ENCODE data around the gene ILDR2. TPM values are rescaled to one million over a fixed set of nuclear protein-coding genes. Genes with fewer than 3 reads are reported as not detected.

Gene ILDR2
- total RNA-seq, 4 donors from 2014 or later, result 2.7 to 15.2 (median 8.2) TPM

DNA sequence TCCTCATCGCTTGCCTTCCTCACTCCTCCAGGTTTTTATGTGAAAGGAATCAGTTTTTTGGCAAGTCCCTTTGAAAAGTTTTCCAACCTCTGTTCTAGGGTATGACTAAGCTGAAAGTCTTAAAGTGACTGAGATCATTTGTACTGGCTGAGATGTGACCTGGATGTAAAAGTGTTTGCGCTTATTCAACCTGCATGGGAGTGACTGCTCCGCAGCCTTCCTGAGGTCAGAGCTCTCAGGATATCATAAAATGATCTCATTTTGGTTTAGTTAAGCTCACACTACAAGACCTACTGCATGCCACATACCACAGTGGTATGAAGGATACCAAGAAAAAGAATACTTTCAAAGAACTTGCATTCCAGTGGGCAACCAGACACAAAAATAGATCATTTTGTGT, 69.4 kb downstream of the ILDR2 start:
- 40 to 69% methylated on average over 2 of the region's 3 CpGs for WGBS, 2 donors (ENCODE audit: low coverage in 1 of 2)
- no peaks in the 10 kb centered on the region for H3K4me1 ChIP-seq
- ATAC-seq, result no peak
- H3K9me3 ChIP-seq, result no peaks in the 10 kb centered on the region
- peaks cover 0 to 5% of the 10 kb centered on the region in 2 donors for H3K36me3 ChIP-seq
- no peak overlapping the region for H3K27ac ChIP-seq
- H3K27me3 ChIP-seq, result no peaks in the 10 kb centered on the region
- TF ChIP-seq EP300 (IDR thresholded peaks at IDR 0.05), result no peak
- TF ChIP-seq POLR2A (IDR thresholded peaks at IDR 0.05), result no peak
- no peak for TF ChIP-seq POLR2AphosphoS5 (IDR thresholded peaks at IDR 0.05)
- TF ChIP-seq, protein P1, sequence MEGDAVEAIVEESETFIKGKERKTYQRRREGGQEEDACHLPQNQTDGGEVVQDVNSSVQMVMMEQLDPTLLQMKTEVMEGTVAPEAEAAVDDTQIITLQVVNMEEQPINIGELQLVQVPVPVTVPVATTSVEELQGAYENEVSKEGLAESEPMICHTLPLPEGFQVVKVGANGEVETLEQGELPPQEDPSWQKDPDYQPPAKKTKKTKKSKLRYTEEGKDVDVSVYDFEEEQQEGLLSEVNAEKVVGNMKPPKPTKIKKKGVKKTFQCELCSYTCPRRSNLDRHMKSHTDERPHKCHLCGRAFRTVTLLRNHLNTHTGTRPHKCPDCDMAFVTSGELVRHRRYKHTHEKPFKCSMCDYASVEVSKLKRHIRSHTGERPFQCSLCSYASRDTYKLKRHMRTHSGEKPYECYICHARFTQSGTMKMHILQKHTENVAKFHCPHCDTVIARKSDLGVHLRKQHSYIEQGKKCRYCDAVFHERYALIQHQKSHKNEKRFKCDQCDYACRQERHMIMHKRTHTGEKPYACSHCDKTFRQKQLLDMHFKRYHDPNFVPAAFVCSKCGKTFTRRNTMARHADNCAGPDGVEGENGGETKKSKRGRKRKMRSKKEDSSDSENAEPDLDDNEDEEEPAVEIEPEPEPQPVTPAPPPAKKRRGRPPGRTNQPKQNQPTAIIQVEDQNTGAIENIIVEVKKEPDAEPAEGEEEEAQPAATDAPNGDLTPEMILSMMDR (IDR thresholded peaks at IDR 0.05), result no peak
- H3K4me3 ChIP-seq, result no peak overlapping the region

DNA sequence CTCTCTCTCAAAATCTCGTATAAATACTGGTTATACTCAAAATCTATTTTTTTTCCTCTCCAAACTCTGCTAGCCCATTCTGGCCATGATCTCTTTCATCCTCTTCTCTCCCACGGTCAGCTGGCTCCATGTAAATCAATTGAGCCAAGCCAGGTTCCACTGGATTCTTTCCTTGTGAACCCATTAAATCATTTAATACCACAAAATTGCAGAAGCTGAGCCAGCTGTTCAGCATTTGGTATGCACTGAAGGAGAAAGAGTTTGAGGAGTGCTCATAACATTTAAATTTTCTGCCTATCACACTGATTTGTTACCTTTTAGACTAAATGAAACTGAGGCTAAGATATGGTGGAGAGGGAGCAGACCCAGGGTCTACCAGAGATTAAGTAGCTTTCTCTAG, 70.2 kb downstream of the ILDR2 start:
- Histone ChIP-seq H3K36me3 (peaks cover 0 to 5% of the 10 kb centered on the region in 2 donors), H3K4me1 (no peaks in the 10 kb centered on the region), H3K27ac (no peak overlapping the region), H3K27me3 (no peaks in the 10 kb centered on the region), H3K9me3 (no peaks in the 10 kb centered on the region), H3K4me3 (no peak overlapping the region)
- no peak for TF ChIP-seq POLR2AphosphoS5 (IDR thresholded peaks at IDR 0.05)
- TF ChIP-seq POLR2A (IDR thresholded peaks at IDR 0.05), result no peak
- TF ChIP-seq, protein P1 (IDR thresholded peaks at IDR 0.05), result no peak
- TF ChIP-seq EP300 (IDR thresholded peaks at IDR 0.05), result no peak
- no peak for ATAC-seq
- WGBS, 2 donors (ENCODE audit: low coverage in 1 of 2), result 25 to 40% methylated on average over 1 to 2 of the region's 2 CpGs

DNA sequence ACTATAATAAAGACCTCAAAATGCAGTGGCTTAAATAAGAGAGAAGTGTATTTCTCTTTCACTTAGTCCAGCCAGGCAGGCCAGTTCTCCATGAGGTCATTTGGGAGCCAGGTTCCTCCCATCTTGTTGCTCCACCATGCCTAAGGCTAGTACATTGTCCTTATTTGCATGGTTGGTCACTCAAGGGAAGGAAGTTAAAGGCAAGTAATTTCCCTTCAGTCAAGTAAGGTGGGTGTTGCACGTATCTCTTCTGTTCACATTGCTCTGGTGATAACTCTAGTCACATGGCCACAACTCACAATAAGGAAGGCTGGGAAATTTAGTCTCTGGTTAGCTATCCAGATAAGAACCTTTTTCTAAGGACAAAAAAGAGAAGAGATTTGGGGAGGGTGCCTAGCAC, 72.1 kb downstream of the ILDR2 start:
- H3K4me1 ChIP-seq, result no peaks in the 10 kb centered on the region
- TF ChIP-seq POLR2A (IDR thresholded peaks at IDR 0.05), result no peak
- TF ChIP-seq, protein P1 (IDR thresholded peaks at IDR 0.05), result no peak
- WGBS, 2 donors (ENCODE audit: low coverage in 1 of 2), result 73 to 100% methylated on average over 1 of the region's 1 CpG
- H3K9me3 ChIP-seq, result no peaks in the 10 kb centered on the region
- H3K27ac ChIP-seq, result no peak overlapping the region
- ATAC-seq, result no peak
- no peak overlapping the region for H3K4me3 ChIP-seq
- H3K27me3 ChIP-seq, result no peaks in the 10 kb centered on the region
- H3K36me3 ChIP-seq, result peaks cover 0 to 5% of the 10 kb centered on the region in 2 donors

DNA sequence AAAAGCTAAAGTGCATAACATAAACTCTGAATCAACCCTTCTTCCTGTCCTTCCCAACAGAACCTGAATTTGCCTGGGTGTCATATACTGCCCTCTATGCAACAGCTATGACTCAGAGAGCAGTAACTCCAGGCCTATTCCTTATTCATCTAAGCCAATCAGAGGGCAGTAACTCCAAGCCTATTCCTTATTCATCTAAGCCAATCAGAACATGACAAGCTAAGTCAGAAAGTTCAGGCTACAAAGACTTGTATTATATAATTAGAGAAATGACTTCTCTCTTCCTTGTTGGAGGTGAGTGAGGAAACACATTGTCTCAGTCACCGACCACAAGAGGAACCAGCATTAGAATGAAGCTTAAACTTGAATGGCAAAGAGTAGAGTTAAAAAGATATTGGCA, 73.1 kb downstream of the ILDR2 start:
- no peak for ATAC-seq
- H3K36me3 ChIP-seq, result no peaks in the 10 kb centered on the region
- 79 to 100% methylated on average over 1 of the region's 1 CpG for WGBS, 2 donors (ENCODE audit: low coverage in 1 of 2)
- no peaks in the 10 kb centered on the region for H3K27me3 ChIP-seq
- H3K4me3 ChIP-seq, result no peak overlapping the region
- no peak overlapping the region for H3K27ac ChIP-seq
- peaks cover 0 to 8% (median 0%) of the 10 kb centered on the region in 3 donors for H3K9me3 ChIP-seq
- TF ChIP-seq, protein P1 (IDR thresholded peaks at IDR 0.05), result no peak
- TF ChIP-seq EP300 (IDR thresholded peaks at IDR 0.05) (no peak), POLR2A (IDR thresholded peaks at IDR 0.05) (no peak), POLR2AphosphoS5 (IDR thresholded peaks at IDR 0.05) (no peak)
- no peaks in the 10 kb centered on the region for H3K4me1 ChIP-seq

DNA sequence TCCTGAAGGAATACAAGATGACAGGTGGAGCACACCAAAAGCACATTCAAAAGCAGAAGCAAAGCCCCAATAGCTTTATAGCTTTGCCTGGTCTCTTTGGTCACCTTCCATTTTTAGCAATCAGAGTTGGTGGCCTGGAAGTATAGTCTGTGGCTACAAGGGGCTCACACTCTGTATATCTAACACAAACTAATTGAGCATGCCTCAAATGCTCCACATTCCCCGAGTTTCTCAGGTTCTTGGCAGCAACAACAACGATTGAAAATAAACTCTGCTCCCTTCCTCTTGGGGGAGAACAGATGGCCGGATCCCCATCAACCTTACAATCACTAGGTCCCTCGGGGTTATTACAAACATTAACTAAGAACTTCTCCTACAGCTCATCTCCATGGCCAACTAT, 74.4 kb downstream of the ILDR2 start:
- H3K27ac ChIP-seq, result no peak overlapping the region

More for the DNA sequence above, 74.4 kb downstream of the ILDR2 start:
- ATAC-seq, result no peak
- TF ChIP-seq POLR2AphosphoS5 (IDR thresholded peaks at IDR 0.05) (no peak), EP300 (IDR thresholded peaks at IDR 0.05) (no peak), POLR2A (IDR thresholded peaks at IDR 0.05) (no peak)
- TF ChIP-seq, protein P1 (IDR thresholded peaks at IDR 0.05), result no peak
- 9 to 23% methylated on average over 3 to 4 of the region's 4 CpGs for WGBS, 2 donors (ENCODE audit: low coverage in 1 of 2)
- H3K4me3 ChIP-seq, result no peak overlapping the region
- peaks cover 0 to 12% (median 0%) of the 10 kb centered on the region in 3 donors for H3K9me3 ChIP-seq
- H3K4me1 ChIP-seq, result no peaks in the 10 kb centered on the region
- no peaks in the 10 kb centered on the region for H3K27me3 ChIP-seq
- no peaks in the 10 kb centered on the region for H3K36me3 ChIP-seq

Measured in gastroesophageal sphincter (tissue), 4 donors.